Mucosa of gallbladder (tissue), 1 donor: ENCODE results near the gene PFKFB2. TPM values are rescaled to one million over a fixed set of nuclear protein-coding genes. Genes with fewer than 3 reads are reported as not detected.

ENCODE experiments used
- DNase-seq: peaks from one replicate; pipeline ENCODE4 v3.0.0-alpha.2; 2020; ENCODE audit warnings: low spot score
- total RNA-seq: library from RNA; stranded (reverse); gene quantifications from one replicate; pipeline ENCODE4 v1.2.1, GENCODE V29; 2021
- donor health status: DM: no; HTN: no; CAD: no.

PFKFB2 gene
- total RNA-seq, 1 donor from 2014 or later: 17.9 TPM

- DNase-seq: peak; percentile 8
Measured at GRCh38 chr1:207067185-207067584, 14.1 kb downstream of the PFKFB2 start.

DNA sequence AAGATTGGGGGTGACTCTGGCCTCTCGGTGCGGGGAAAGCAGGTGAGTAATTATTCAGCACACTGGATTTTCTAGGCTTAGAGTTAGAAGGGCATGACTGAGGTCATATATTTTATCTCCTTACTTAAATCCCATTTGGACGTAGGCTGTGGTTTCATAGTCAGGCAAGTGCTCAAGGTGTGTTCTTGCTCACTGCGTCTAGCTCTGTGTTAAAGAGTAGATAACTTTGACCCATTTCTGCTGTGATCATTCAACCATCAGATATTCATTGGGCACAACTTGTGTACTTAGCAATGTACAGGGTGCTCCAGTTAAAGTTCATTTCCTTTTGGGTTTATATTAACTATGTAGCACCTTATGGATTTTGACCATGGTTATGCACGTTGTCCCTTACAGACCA is 14.6 kb downstream of the PFKFB2 start:
- DNase-seq: peak; percentile 8

DNA sequence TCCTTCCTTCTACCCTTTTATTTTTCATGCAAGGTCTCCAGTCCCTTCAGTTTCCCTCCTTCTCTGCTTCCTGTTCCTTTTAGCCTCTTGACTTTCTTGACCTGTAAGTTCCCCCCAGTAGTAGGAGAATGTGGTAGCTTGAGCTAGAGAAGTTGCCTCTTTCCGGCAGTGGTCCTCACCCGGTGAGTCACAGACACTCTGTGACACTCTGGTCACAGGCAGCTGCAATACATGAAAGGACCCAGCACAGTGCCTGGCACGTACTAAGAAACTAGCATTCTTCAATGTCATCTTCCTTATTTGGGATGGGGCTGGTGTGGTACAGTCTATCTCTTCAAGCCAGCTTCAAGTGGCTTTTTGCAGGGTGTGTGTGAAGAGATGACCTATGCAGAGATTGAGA is 16.0 kb downstream of the PFKFB2 start:
- DNase-seq: no peak

DNA sequence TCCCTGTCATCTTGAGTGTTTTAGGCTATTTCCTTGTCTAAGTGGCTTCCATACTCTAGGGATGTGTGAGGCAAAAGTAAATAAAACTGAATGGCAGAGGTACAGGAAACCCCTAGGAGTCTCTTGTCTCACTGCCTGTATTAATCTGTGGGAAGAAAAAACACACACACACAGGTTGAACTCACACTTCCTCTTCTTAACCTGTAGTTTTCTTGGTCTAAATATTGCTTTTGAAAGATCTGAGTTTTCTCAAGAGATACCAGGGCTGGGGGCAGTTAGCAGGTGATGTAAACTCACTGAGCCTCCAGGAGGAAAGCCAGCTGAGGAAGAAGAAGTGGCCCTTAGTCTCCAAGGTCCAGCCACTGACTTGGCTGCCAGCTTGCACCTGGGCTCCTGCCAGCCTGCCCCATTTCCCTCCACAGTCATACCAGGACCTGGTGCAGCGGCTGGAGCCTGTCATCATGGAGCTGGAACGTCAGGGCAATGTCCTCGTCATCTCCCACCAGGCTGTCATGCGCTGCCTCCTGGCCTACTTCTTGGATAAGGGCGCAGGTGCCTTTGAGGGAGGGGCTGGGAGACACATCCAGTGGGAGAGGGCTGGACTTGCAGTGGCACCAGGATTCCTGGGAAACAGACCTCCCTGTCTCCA is 16.9 kb downstream of the PFKFB2 start:
- DNase-seq: no peak

DNA sequence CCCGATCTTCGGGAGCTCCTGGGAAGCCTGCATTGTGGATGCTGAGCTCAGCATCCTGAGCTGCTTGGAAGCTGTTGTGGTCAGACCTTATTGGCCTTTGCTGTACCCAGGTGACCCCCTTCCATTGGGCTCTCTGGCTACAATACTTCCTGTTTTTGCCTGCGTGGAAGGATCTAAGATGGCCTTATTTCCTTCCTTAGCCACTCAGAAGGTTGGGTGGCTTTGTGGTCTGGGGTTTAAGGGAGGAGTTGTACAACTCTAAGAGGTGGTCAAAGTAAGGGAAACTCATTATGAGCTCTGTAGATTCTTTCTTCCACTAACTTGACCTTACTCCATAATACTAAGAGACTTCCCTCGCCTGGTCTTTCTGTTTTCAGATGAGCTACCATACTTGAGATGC is 17.7 kb downstream of the PFKFB2 start:
- peak; percentile 2 for DNase-seq

- DNase-seq: peak; percentile 4
Measured at GRCh38 chr1:207071426-207071825, 18.4 kb downstream of the PFKFB2 start.

DNA sequence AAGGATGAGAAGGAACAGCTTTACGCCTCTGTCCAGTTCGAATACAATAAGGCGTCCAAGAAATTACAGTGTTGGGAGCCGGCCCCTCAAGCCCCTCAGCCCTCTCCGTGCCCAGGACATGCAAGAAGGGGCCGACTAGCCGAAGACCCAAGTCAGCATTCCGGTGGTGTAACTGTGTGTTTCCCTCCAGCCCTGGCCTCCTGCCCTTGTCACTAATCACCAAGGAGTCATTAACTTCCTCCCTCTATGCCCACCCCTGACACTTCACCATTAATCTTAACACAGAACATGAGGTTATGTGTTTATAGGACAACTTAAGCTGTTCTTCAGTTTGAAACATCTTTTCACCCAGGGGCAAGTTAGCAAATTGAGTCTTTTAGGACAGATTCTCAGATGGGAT is 19.2 kb downstream of the PFKFB2 start:
- DNase-seq: no peak

DNA sequence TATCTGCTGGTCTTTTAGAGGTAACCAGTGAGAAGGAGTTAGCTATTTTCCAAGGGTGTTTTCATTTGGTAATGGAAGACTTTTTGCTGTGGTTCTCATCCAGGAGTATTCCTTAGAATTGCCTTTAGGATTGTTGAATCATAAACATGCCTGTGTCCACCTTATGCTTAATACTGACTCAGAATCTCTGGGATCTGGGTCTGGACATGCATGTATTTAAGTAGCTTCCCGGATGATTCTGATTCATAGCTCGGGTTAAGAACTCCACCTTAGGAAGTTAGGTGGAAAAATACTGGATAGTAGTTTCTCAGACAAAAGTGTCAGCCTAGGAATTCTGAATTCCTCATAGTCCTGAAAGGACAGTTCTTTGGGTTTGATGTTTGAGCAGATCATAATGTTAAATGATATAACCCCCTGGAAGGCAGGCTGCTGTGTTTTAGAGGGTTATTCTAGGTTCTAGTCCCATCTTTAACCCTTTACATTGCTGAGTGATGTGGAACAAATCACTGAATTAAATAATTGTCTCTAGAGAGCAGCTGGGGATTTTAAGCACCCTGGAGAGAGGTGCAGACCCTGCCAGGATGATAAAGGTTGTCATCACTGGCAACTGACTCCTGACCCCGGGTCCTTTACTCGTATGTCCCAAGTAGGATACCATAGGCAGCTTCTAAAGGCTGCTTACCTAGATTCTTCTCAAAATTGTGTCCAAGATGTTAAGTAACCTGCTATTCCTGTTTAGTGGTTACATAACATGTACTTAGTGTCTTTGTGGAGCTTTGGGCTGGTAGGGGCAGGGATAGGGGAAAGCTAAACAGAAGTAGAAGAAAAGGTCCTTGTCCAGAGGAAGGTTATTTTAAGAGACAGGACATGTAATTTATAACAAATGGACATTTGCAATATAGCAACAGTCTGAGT is 21.1 kb downstream of the PFKFB2 start:
- DNase-seq: no peak

GRCh38 chr1:207076181-207076955 is 23.3 kb downstream of the PFKFB2 start:
- no peak for DNase-seq

GRCh38 chr1:207077012-207077411 is 23.9 kb downstream of the PFKFB2 start:
- no peak for DNase-seq

DNA sequence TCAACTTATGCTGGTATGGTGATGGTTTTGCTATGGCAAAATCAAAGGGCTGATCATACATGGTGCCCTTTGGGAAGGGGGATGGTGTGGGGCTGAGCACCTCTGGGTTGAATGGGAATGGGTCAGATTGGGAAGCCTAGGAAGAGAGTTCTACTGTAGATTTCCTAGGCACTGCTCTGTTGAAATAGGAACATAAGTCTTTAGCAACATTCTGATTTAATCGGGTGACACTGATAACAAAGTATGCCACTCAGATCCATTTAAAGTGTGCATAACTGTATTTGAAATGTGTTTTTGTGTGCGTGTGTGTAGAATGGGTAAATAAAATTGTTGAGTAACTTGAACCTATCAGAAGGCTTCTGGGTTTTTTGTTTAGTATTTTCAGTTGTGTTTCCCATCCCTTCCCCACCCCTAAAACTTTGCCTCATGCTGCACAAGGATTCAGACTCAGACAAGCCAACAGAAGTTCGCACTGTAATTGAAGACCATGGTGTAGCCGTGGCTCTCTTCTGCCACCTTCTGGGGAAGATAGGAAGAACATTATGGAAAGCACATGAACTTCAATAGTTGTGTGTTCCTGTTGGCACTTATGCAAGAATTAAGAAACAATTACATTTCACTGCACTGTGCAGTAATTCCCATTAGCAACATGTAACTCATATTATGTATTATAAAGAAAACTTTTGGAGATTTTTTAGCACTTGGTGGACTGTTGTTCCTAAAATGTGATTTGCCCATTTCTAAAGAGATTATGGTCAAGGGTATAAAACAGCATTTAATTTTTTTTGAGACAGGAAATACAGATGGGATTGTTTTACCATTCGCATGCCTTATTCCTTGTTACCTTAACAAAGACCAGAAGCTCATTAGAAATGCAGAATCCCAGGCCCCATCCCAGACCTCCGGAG is 24.6 kb downstream of the PFKFB2 start:
- peak; percentile 86 for DNase-seq

DNA sequence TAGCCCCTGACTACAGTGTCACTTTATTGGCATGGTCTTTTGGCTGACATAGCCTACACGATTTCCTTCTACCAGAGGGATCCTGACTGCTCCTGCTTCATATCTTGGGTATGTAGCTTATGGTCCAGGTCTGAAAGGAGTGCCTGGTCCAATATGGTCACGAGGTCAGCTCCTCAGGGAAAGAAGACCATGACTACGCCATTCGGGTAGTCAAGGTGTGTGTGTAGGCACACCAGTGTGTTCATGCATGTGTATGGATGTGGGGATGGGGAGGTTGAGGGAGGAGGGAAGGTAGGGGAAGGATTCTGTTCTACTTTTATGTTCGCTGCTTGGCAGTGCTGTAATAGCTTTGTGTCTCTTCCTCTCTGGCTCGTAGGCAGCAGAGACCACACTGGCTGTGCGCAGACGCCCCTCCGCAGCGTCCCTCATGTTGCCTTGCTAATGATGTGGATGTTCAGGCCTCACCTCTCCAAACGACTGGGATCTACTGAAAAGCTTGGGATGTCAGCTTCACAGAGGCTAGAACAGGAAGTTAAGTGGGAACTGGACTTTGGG is 25.6 kb downstream of the PFKFB2 start:
- DNase-seq: no peak

GRCh38 chr1:207079706-207080241 is 26.7 kb downstream of the PFKFB2 start:
- DNase-seq: no peak

GRCh38 chr1:207081088-207081487 is 28.0 kb downstream of the PFKFB2 start:
- no peak for DNase-seq

GRCh38 chr1:207081806-207082205 is 28.7 kb downstream of the PFKFB2 start:
- no peak for DNase-seq

DNA sequence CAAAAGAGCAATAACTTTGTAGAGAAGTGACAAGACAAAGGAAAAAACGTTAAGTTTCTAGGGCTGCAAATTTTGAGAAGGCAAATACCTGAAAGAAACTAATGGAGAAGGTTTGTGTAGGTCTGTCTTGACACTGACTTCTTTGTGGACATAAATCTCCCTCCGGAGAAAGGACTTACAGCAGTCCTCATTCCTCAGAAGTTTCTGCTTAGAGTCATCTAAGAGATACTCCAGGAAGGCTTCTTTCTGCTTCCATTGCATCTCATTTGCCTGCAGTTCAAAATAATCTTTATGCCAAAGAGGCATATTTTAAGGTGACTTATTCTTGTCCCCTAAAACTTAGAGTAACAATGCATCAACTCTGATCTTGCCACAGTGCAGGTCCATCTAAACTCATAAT is 31.2 kb downstream of the PFKFB2 start:
- DNase-seq: no peak

- DNase-seq: peak; percentile 58
Measured at GRCh38 chr1:207084701-207085180, 31.7 kb downstream of the PFKFB2 start.

- no peak for DNase-seq
Measured at GRCh38 chr1:207085887-207086286, 32.8 kb downstream of the PFKFB2 start.

- DNase-seq: no peak
Measured at GRCh38 chr1:207088161-207088560, 35.1 kb downstream of the PFKFB2 start.
